Tibial nerve (tissue), 3 donors: ENCODE data around the gene CCDC9.

ENCODE experiments used
- POLR2A ChIP-seq, 2 donors: fragments of 450-650 bp; IDR thresholded peaks; one replicate each; pipeline ENCODE4 v1.6.1; 2017; ENCODE audit warnings: antibody characterized with exemption in 2 of 2, mild to moderate bottlenecking in 2 of 2, moderate library complexity in 2 of 2
- TF ChIP-seq, protein P1 (sequence below), 5 experiments: fragments of 200-600 bp in 3 of 5; fragments of 450-650 bp in 2 of 5; sonication (generic) in 3 of 5; IDR thresholded peaks; one replicate each; pipeline ENCODE4 v1.5.1; 2016 to 2019; ENCODE audit warnings: antibody characterized with exemption in 5 of 5, mild to moderate bottlenecking in 3 of 5, moderate library complexity in 2 of 5

DNA sequence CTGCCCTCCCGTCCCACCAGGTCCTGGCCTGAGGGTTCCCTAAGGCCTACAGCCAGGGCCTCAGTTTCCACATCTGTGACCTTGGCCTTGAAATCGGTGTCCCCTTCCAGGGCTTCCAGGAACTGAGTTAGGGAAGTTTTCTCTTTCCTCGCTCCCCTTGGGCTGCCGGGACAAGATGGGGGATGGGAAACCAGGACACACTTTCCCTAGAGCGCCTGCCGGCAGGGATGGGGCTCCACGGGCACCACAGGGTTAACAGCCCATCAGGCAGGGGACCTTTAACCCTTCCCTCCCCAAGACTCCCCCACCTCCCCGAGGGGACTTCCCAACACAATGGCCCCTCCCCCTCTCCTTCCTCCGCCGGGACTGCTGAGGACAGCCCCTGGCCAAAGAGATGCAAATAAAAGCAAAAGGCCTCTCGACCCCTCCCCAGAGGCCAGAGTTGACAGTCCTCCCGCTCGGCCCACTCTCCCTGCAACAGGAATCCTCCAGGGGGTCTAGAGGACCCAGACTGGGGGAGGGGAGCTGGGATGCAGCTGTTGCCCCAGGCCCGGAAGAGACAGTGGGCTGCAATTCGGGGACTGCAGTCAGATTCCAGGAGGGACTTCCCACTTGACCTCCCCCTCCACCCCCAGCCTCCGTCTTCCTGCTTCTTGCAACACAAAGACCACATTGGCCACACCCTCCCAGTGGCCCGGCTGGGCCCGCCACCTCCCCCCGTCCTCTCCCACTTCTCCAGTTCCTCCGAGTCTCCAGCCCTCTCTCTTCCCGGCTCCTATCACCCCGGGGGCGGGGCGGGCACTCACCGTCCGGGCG lies 28.8 kb upstream of the CCDC9 start:
- TF ChIP-seq, protein P1, sequence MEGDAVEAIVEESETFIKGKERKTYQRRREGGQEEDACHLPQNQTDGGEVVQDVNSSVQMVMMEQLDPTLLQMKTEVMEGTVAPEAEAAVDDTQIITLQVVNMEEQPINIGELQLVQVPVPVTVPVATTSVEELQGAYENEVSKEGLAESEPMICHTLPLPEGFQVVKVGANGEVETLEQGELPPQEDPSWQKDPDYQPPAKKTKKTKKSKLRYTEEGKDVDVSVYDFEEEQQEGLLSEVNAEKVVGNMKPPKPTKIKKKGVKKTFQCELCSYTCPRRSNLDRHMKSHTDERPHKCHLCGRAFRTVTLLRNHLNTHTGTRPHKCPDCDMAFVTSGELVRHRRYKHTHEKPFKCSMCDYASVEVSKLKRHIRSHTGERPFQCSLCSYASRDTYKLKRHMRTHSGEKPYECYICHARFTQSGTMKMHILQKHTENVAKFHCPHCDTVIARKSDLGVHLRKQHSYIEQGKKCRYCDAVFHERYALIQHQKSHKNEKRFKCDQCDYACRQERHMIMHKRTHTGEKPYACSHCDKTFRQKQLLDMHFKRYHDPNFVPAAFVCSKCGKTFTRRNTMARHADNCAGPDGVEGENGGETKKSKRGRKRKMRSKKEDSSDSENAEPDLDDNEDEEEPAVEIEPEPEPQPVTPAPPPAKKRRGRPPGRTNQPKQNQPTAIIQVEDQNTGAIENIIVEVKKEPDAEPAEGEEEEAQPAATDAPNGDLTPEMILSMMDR (IDR thresholded peaks at IDR 0.05) = no peak
- peak; percentile 40 to 43 for TF ChIP-seq POLR2A (IDR thresholded peaks at IDR 0.05)
